Type B pancreatic cell (in vitro differentiated cells): ENCODE measurements around the gene BSDC1. TPM values are rescaled to one million over a fixed set of nuclear protein-coding genes. Genes with fewer than 3 reads are reported as not detected.
A peak's percentile ranks its signal among the peaks of the same experiment; 100 is the strongest.

Experiments
- DNase-seq: peaks from one replicate; pipeline ENCODE4 v3.0.0; 2021; ENCODE audit warnings: mixed read lengths; ENCODE audit not compliant: unreplicated experiment; ENCODE audit errors: extremely low spot score
- H3K27ac Mint-ChIP-seq: 2 replicates; pipeline ENCODE4 v1.8.0; 2021; ENCODE audit warnings: mild to moderate bottlenecking, mixed read lengths
- H3K27me3 Mint-ChIP-seq: 2 replicates; pipeline ENCODE4 v1.8.0; 2021; ENCODE audit warnings: mixed read lengths
- H3K36me3 Mint-ChIP-seq: 2 replicates; pipeline ENCODE4 v1.8.0; 2021; ENCODE audit warnings: mixed read lengths
- H3K4me1 Mint-ChIP-seq: one replicate; pipeline ENCODE4 v1.8.0; 2021; ENCODE audit warnings: mixed read lengths; ENCODE audit not compliant: unreplicated experiment
- H3K4me3 Mint-ChIP-seq: 2 replicates; pipeline ENCODE4 v1.8.0; 2021; ENCODE audit warnings: mild to moderate bottlenecking, mixed read lengths
- H3K9me3 Mint-ChIP-seq: 2 replicates; pipeline ENCODE4 v1.8.0; 2021; ENCODE audit warnings: mixed read lengths
- CTCF ChIP-seq: fragments of 200-600 bp; sonication (generic); conservative IDR thresholded peaks from 2 replicates; pipeline ENCODE4 v1.5.0; 2021; ENCODE audit warnings: antibody characterized with exemption, mild to moderate bottlenecking
- total RNA-seq: library from RNA; stranded (reverse); gene quantifications from 2 replicates; pipeline ENCODE4 v1.2.1, GENCODE V29; 2021; ENCODE audit warnings: low replicate concordance

BSDC1 gene
- total RNA-seq, 1 donor from 2014 or later = 71.3 TPM

DNA sequence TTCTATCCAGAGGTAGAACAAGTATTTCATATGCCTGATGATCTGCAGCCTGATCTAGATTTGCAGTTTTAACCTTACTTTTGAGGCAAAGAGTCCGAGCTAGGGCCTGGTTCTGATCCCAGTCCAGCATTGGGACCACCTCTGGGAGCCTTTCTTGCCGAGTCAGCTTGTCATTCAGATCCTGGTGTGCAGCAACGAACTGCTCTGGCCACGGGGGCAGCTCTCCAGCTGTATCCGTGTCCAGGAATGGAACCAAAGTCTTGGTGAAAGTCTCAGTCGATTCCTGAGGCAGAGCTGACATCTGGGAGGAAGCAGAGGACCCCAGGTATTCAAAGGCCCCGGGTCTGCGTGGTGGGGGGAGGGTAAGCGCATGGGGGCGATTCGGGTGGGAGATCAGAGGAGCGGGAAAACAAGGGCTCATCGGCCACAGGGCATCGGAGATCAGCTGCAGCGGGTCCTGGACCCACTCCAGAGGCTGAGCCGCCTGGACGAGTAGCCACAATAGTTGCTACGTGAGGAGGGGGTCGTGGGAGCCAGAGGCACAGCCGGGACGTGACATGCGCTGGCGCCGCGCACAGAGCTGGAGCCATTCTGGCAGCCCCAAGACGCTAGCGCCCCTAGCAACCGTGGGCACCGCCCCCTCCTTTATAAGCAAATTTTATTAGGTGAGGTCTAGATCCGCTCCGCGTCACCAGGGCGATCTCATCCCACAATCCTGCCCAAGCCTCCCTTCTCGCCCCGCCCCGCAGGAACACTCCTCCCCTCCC, 32.4 kb upstream of the BSDC1 start:
- no peaks in the 10 kb centered on the region for H3K36me3 Mint-ChIP-seq
- no peak for TF ChIP-seq CTCF
- no peak overlapping the region for H3K27ac Mint-ChIP-seq
- DNase-seq = no peak
- H3K9me3 Mint-ChIP-seq = no peaks in the 10 kb centered on the region
- H3K4me3 Mint-ChIP-seq = no peak overlapping the region
- H3K4me1 Mint-ChIP-seq = no peaks in the 10 kb centered on the region
- H3K27me3 Mint-ChIP-seq = peaks cover 16% of the 10 kb centered on the region

GRCh38 chr1:32421775-32422174, 27.5 kb upstream of the BSDC1 start:
- H3K27ac Mint-ChIP-seq = no peak overlapping the region
- no peaks in the 10 kb centered on the region for H3K4me1 Mint-ChIP-seq
- H3K9me3 Mint-ChIP-seq = no peaks in the 10 kb centered on the region
- H3K4me3 Mint-ChIP-seq = no peak overlapping the region
- no peak for DNase-seq
- peaks cover 7% of the 10 kb centered on the region for H3K27me3 Mint-ChIP-seq
- TF ChIP-seq CTCF = no peak
- H3K36me3 Mint-ChIP-seq = no peaks in the 10 kb centered on the region

GRCh38 chr1:32414186-32414886, 20.1 kb upstream of the BSDC1 start:
- Mint-ChIP-seq H3K27ac (no peak overlapping the region), H3K9me3 (peaks cover 9% of the 10 kb centered on the region), H3K36me3 (no peaks in the 10 kb centered on the region), H3K4me3 (no peak overlapping the region), H3K27me3 (peaks cover 7% of the 10 kb centered on the region), H3K4me1 (no peaks in the 10 kb centered on the region)
- peak; percentile 27 for TF ChIP-seq CTCF
- no peak for DNase-seq

GRCh38 chr1:32413507-32414185, 19.4 kb upstream of the BSDC1 start:
- no peak overlapping the region for H3K27ac Mint-ChIP-seq
- H3K36me3 Mint-ChIP-seq = no peaks in the 10 kb centered on the region
- no peak for DNase-seq
- H3K27me3 Mint-ChIP-seq = peaks cover 7% of the 10 kb centered on the region
- H3K4me3 Mint-ChIP-seq = no peak overlapping the region
- TF ChIP-seq CTCF = peak; percentile 77
- no peaks in the 10 kb centered on the region for H3K4me1 Mint-ChIP-seq
- peaks cover 9% of the 10 kb centered on the region for H3K9me3 Mint-ChIP-seq

- H3K27ac Mint-ChIP-seq = no peak overlapping the region
Measured at GRCh38 chr1:32411261-32411660, 17.0 kb upstream of the BSDC1 start.

More at GRCh38 chr1:32411261-32411660, 17.0 kb upstream of the BSDC1 start:
- no peak for TF ChIP-seq CTCF
- Mint-ChIP-seq H3K9me3 (peaks cover 9% of the 10 kb centered on the region), H3K27me3 (peaks cover 7% of the 10 kb centered on the region), H3K4me1 (no peaks in the 10 kb centered on the region), H3K4me3 (no peak overlapping the region), H3K36me3 (no peaks in the 10 kb centered on the region)
- DNase-seq = no peak
